ENCODE results near the gene FZD10. TPM values are rescaled to one million over a fixed set of nuclear protein-coding genes. Genes with fewer than 3 reads are reported as not detected.

FZD10 gene
- total and polyA plus RNA-seq, 12 donors, result 0.04 to 0.24 (median 0.07) TPM; not detected in 5

- 58 to 59% methylated on average over 18 of the region's 18 CpGs for WGBS, 2 donors
- no peaks in the 10 kb centered on the region for H3K36me3 ChIP-seq
- H3K4me1 ChIP-seq, result no peaks in the 10 kb centered on the region
- intact Hi-C loops (cut with DNase I), result no loop called here
- H3K27ac ChIP-seq, result no peak overlapping the region
- DNase-seq (no peak), ATAC-seq (no peak)
- peaks cover 0 to 51% (median 29%) of the 10 kb centered on the region in 7 donors for H3K27me3 ChIP-seq
- H3K4me3 ChIP-seq, result no peak overlapping the region
- TF ChIP-seq CTCF (IDR thresholded peaks at IDR 0.05), result no peak
- no peaks in the 10 kb centered on the region for H3K9me3 ChIP-seq
Observed at GRCh38 chr12:130141901-130142683, 20.2 kb upstream of the FZD10 start.

GRCh38 chr12:130142736-130143135 lies 19.5 kb upstream of the FZD10 start:
- WGBS, 2 donors, result 78 to 81% methylated on average over 14 of the region's 14 CpGs
- H3K4me1 ChIP-seq, result no peaks in the 10 kb centered on the region
- H3K36me3 ChIP-seq, result no peaks in the 10 kb centered on the region
- peaks cover 0 to 45% (median 24%) of the 10 kb centered on the region in 7 donors for H3K27me3 ChIP-seq
- no peak overlapping the region for H3K4me3 ChIP-seq
- TF ChIP-seq CTCF (IDR thresholded peaks at IDR 0.05), result no peak
- intact Hi-C loops (cut with DNase I), result no loop called here
- no peak for DNase-seq
- ATAC-seq, result no peak
- H3K27ac ChIP-seq, result no peak overlapping the region
- H3K9me3 ChIP-seq, result no peaks in the 10 kb centered on the region

GRCh38 chr12:130143136-130143535 lies 19.1 kb upstream of the FZD10 start:
- Histone ChIP-seq H3K36me3 (no peaks in the 10 kb centered on the region), H3K9me3 (no peaks in the 10 kb centered on the region), H3K4me3 (no peak overlapping the region), H3K27ac (no peak overlapping the region), H3K27me3 (peaks cover 0 to 45% (median 24%) of the 10 kb centered on the region in 7 donors), H3K4me1 (no peaks in the 10 kb centered on the region)
- intact Hi-C loops (cut with DNase I), result no loop called here
- ATAC-seq, result no peak
- TF ChIP-seq CTCF (IDR thresholded peaks at IDR 0.05), result no peak
- no peak for DNase-seq
- 81 to 83% methylated on average over 9 of the region's 9 CpGs for WGBS, 2 donors

- ATAC-seq (no peak), DNase-seq (no peak)
- WGBS, 2 donors, result 87 to 91% methylated on average over 10 of the region's 10 CpGs
- Histone ChIP-seq H3K4me1 (no peaks in the 10 kb centered on the region), H3K27ac (no peak overlapping the region), H3K27me3 (peaks cover 0 to 41% (median 19%) of the 10 kb centered on the region in 7 donors), H3K36me3 (no peaks in the 10 kb centered on the region), H3K9me3 (no peaks in the 10 kb centered on the region), H3K4me3 (no peak overlapping the region)
- no peak for TF ChIP-seq CTCF (IDR thresholded peaks at IDR 0.05)
- intact Hi-C loops (cut with DNase I), result no loop called here
Observed at GRCh38 chr12:130144256-130144655, 18.0 kb upstream of the FZD10 start.

All from heart right ventricle (tissue), 16 donors.